Ishikawa (cell line): Measurements from ENCODE around the gene MYCBP2.

Experiments
- CEBPB ChIP-seq: IDR thresholded peaks from 2 replicates; pipeline ENCODE4 v1.6.1; 2012
- EP300 ChIP-seq: IDR thresholded peaks from 2 replicates; pipeline ENCODE4 v1.6.1; 2012; ENCODE audit warnings: borderline replicate concordance
- RAD21 ChIP-seq: IDR thresholded peaks from 2 replicates; pipeline ENCODE4 v1.6.1; 2012; ENCODE audit warnings: low read depth
- TCF12 ChIP-seq: IDR thresholded peaks from 2 replicates; pipeline ENCODE4 v1.6.1; 2012; ENCODE audit warnings: low read depth
- TF ChIP-seq, protein P1 (sequence below): IDR thresholded peaks from 2 replicates; pipeline ENCODE4 v1.6.1; 2012

DNA sequence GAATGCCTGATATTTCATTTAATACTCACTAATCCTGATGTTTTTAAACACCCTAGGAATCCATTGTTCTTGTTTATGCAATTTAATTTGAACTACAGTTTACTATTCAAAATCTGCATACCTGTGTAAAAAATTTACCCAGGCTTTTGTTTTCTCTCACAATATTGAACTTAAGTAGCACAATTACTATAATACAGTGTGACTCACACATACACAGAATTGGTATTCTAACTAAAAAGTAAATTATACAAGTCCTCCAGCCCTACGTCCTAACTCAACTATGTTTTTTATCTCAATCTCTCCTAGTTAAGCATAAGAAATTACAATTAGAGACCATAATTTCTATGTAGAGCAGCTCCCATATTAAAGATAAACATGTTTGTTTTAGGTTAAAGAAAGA lies 41.8 kb downstream of the MYCBP2 start:
- TF ChIP-seq TCF12 (no peak), EP300 (no peak), RAD21 (no peak), CEBPB (no peak)
- TF ChIP-seq, protein P1, sequence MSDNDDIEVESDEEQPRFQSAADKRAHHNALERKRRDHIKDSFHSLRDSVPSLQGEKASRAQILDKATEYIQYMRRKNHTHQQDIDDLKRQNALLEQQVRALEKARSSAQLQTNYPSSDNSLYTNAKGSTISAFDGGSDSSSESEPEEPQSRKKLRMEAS = no peak
